H1 (cell line): ENCODE results near the gene SLC24A4. TPM values are rescaled to one million over a fixed set of nuclear protein-coding genes. Genes with fewer than 3 reads are reported as not detected.

Experiments
- CTCF ChIA-PET: fragments of 300-600 bp; sonication (Branson Sonifier 250); formaldehyde crosslinking; loops from one replicate; lab custom pipeline; 2021; ENCODE audit not compliant: partially characterized antibody; lab: Charles Lee
- POLR2A ChIA-PET: fragments of 300-600 bp; sonication (Branson Sonifier 250); formaldehyde crosslinking; loops from one replicate; lab custom pipeline; 2021; ENCODE audit warnings: inconsistent platforms; ENCODE audit not compliant: partially characterized antibody; lab: Charles Lee
- DNase-seq, 2 experiments: peaks; one replicate each; pipeline versions ENCODE4 v3.0.0 to v3.0.0-alpha.2; 2010 to 2022; ENCODE audit warnings: low spot score in 2 of 2, low read depth in 1 of 2, mixed read lengths in 1 of 2
- FAIRE-seq: peaks from 2 replicates; lab custom pipeline; 2011; peaks lifted over from hg19 to GRCh38; lab: Jason Lieb, UNC
- H2AFZ ChIP-seq: 2 replicates; pipeline ENCODE4 v1.8.1; 2012; ENCODE audit warnings: low read length, inconsistent platforms
- H2AK5ac ChIP-seq: 2 replicates; pipeline ENCODE4 v1.6.1; 2013; ENCODE audit warnings: low read depth, low read length
- H2BK120ac ChIP-seq: replicated peaks from 2 replicates; pipeline ENCODE3; 2013; ENCODE audit warnings: low read depth, low read length, inconsistent platforms
- H2BK12ac ChIP-seq: 2 replicates; pipeline ENCODE4 v1.6.1; 2013; ENCODE audit warnings: low read depth, low read length
- H2BK15ac ChIP-seq: 2 replicates; pipeline ENCODE4 v1.6.1; 2013; ENCODE audit warnings: low read length
- H2BK20ac ChIP-seq: 2 replicates; pipeline ENCODE4 v1.6.1; 2013; ENCODE audit warnings: low read length
- H2BK5ac ChIP-seq: 2 replicates; pipeline ENCODE4 v1.6.1; 2013; ENCODE audit warnings: low read depth, low read length
- H3K14ac ChIP-seq: 2 replicates; pipeline ENCODE4 v1.6.1; 2013; ENCODE audit warnings: inconsistent platforms; ENCODE audit not compliant: insufficient read length
- H3K18ac ChIP-seq: 2 replicates; pipeline ENCODE4 v1.6.1; 2013; ENCODE audit warnings: low read length; ENCODE audit errors: extremely low read depth
- H3K23ac ChIP-seq: 2 replicates; pipeline ENCODE4 v1.6.1; 2013; ENCODE audit warnings: inconsistent platforms; ENCODE audit not compliant: insufficient read length
- H3K23me2 ChIP-seq: 2 replicates; pipeline ENCODE4 v1.6.1; 2013; ENCODE audit warnings: low read depth, low read length
- H3K27ac ChIP-seq: 2 replicates; pipeline ENCODE4 v1.6.1; 2011; ENCODE audit warnings: low read depth, low read length, inconsistent platforms
- H3K27me3 ChIP-seq, 4 experiments: replicated peaks in 1 of 4; 1 replicate in 1 of 4; 2 replicates in 3 of 4; pipeline versions ENCODE4 v1.6.1 to v1.8.1; 2011 to 2013; ENCODE audit warnings: low read length in 3 of 4, mild to moderate bottlenecking in 3 of 4, inconsistent platforms in 2 of 4, mixed read lengths in 2 of 4, moderate library complexity in 1 of 4; ENCODE audit not compliant: control insufficient read depth in 3 of 4, insufficient read depth in 3 of 4; ENCODE audit errors: extremely low read depth in 1 of 4
- H3K36me3 ChIP-seq, 4 experiments: 2 replicates each; pipeline versions ENCODE4 v1.6.1 to v1.8.1; 2011 to 2013; ENCODE audit warnings: mild to moderate bottlenecking in 4 of 4, low read length in 3 of 4, moderate library complexity in 2 of 4, control low read depth in 1 of 4, inconsistent platforms in 1 of 4; ENCODE audit not compliant: insufficient read depth in 4 of 4, control insufficient read depth in 2 of 4
- H3K4ac ChIP-seq: replicated peaks from 2 replicates; pipeline ENCODE3; 2013; ENCODE audit warnings: low read length, low read depth, mixed read lengths, inconsistent platforms; ENCODE audit not compliant: insufficient read length
- H3K4me1 ChIP-seq, 4 experiments: replicated peaks in 1 of 4; 1 replicate in 1 of 4; 2 replicates in 3 of 4; pipeline versions ENCODE4 v1.6.1 to v1.8.1; 2011 to 2013; ENCODE audit warnings: low read length in 3 of 4, inconsistent platforms in 2 of 4, mixed read lengths in 1 of 4; ENCODE audit not compliant: insufficient read depth in 4 of 4, control insufficient read depth in 3 of 4
- H3K4me2 ChIP-seq, 2 experiments: 2 replicates each; pipeline versions ENCODE4 v1.6.1 to v1.8.1; 2011 to 2013; ENCODE audit warnings: low read depth in 2 of 2, low read length in 2 of 2, control low read depth in 1 of 2, inconsistent platforms in 1 of 2, mild to moderate bottlenecking in 1 of 2; ENCODE audit not compliant: insufficient read depth in 1 of 2
- H3K4me3 ChIP-seq, 4 experiments: fragments of 200-600, 300-600 bp in 1 of 4; sonication (generic), shearing (Covaris generic), sonication (Bioruptor Twin) in 1 of 4; 2 replicates each; pipeline versions ENCODE4 v1.5.1 to v1.8.1; 2011 to 2016; ENCODE audit warnings: low read length in 4 of 4, low read depth in 3 of 4, control low read depth in 2 of 4, inconsistent platforms in 2 of 4, mild to moderate bottlenecking in 2 of 4, mixed read lengths in 1 of 4, moderate library complexity in 1 of 4; ENCODE audit not compliant: insufficient read depth in 2 of 4; ENCODE audit errors: extremely low read depth in 1 of 4
- H3K56ac ChIP-seq: replicated peaks from 2 replicates; pipeline ENCODE3; 2013; ENCODE audit warnings: low read depth, mild to moderate bottlenecking, mixed read lengths, low read length, inconsistent platforms; ENCODE audit not compliant: insufficient read length
- H3K79me1 ChIP-seq: 2 replicates; pipeline ENCODE4 v1.6.1; 2013; ENCODE audit warnings: low read depth, low read length, control low read depth
- H3K79me2 ChIP-seq, 2 experiments: 2 replicates each; pipeline versions ENCODE4 v1.6.1 to v1.8.1; 2012 to 2013; ENCODE audit warnings: low read length in 2 of 2, mild to moderate bottlenecking in 2 of 2, inconsistent platforms in 1 of 2; ENCODE audit not compliant: insufficient read depth in 2 of 2, control insufficient read depth in 1 of 2
- H3K9ac ChIP-seq, 4 experiments: replicated peaks in 1 of 4; 1 replicate in 1 of 4; 2 replicates in 3 of 4; pipeline versions ENCODE4 v1.6.1 to v1.8.1; 2011 to 2013; ENCODE audit warnings: low read depth in 3 of 4, low read length in 3 of 4, control low read depth in 2 of 4, mild to moderate bottlenecking in 2 of 4, moderate library complexity in 2 of 4, inconsistent platforms in 1 of 4; ENCODE audit errors: extremely low read depth in 1 of 4
- H3K9me3 ChIP-seq, 2 experiments: 2 replicates each; pipeline versions ENCODE4 v1.6.1 to v1.8.1; 2012 to 2013; ENCODE audit warnings: mild to moderate bottlenecking in 2 of 2, moderate library complexity in 2 of 2, control low read depth in 1 of 2, inconsistent platforms in 1 of 2, low read depth in 1 of 2, low read length in 1 of 2, mixed read lengths in 1 of 2; ENCODE audit not compliant: insufficient read depth in 2 of 2
- H4K20me1 ChIP-seq, 2 experiments: replicated peaks in 1 of 2; 2 replicates each; pipeline versions ENCODE3 to v1.8.1; 2011 to 2013; ENCODE audit warnings: inconsistent platforms in 2 of 2, low read length in 2 of 2, mild to moderate bottlenecking in 1 of 2; ENCODE audit not compliant: insufficient read depth in 2 of 2, control insufficient read depth in 1 of 2
- H4K5ac ChIP-seq: 2 replicates; pipeline ENCODE4 v1.6.1; 2013; ENCODE audit warnings: low read length, low read depth, mixed read lengths, inconsistent platforms; ENCODE audit not compliant: insufficient read length
- H4K8ac ChIP-seq: 2 replicates; pipeline ENCODE4 v1.8.0; 2013; ENCODE audit warnings: mild to moderate bottlenecking, moderate library complexity, low read length, inconsistent platforms; ENCODE audit not compliant: insufficient read depth; ENCODE audit errors: extremely low read depth
- H4K91ac ChIP-seq: replicated peaks from 2 replicates; pipeline ENCODE3; 2013; ENCODE audit warnings: low read length, mixed read lengths, inconsistent platforms; ENCODE audit not compliant: insufficient read length
- BACH1 ChIP-seq: IDR thresholded peaks from 2 replicates; pipeline ENCODE4 v1.6.1; 2012; ENCODE audit warnings: low read length, improper control_type of control experiment
- WGBS, 2 experiments: shearing (Covaris generic) in 1 of 2; methylation state at CpG; one replicate each; pipeline versions ENCODE4 v1.1.6 to v1.1.7; 2013 to 2015; ENCODE audit warnings: low lambda C conversion rate in 2 of 2, mixed read lengths in 2 of 2, inconsistent platforms in 1 of 2, low coverage in 1 of 2, missing lambda C conversion rate in 1 of 2; ENCODE audit not compliant: insufficient replicate concordance in 2 of 2, insufficient coverage in 1 of 2, insufficient read length in 1 of 2; ENCODE audit errors: extremely low coverage in 1 of 2, missing lambda C conversion rate in 1 of 2; 5-methylcytosine and 5-hydroxymethylcytosine counted together
- polyA plus RNA-seq, 7 experiments: library from polyadenylated mRNA; depleted of rRNA in 3 of 7; stranded (reverse) in 5 of 7; unstranded in 2 of 7; fragments of >200 nt in 5 of 7; fragments of 200-250 nt in 2 of 7; gene quantifications; 1 replicate in 5 of 7; 2 replicates in 1 of 7; 4 replicates in 1 of 7; pipeline versions ENCODE4 v1.2.1 to v1.2.3, GENCODE V29; 2011 to 2013; ENCODE audit warnings: missing spikeins in 2 of 7, mixed read lengths in 2 of 7
- total RNA-seq: library from RNA; stranded (reverse); fragmentation: NEBNext Ultra II Directional; extraction: Animal tissue kit (Norgen Biotek cat#: 25700); gene quantifications from 2 replicates; pipeline ENCODE4 v1.2.1, GENCODE V29; 2021

The SLC24A4 gene
- total and polyA plus RNA-seq, 2 of the 8 experiments (the other 6 are each of a cell fraction or from before 2014, with no cell fraction given), result 0.27 to 0.89 TPM

- ChIA-PET POLR2A (no interaction called here), CTCF (interaction anchor here (0.9 to 1.7 kb wide), 3 partner anchors 9 to 180 kb away, joined by 3 read pairs; no protein-coding TSS in a partner anchor)
- no peak overlapping the region for H2BK12ac ChIP-seq
- H3K23ac ChIP-seq, result no peak overlapping the region
- no peak overlapping the region for H3K27ac ChIP-seq
- FAIRE-seq, result no peak
- H4K8ac ChIP-seq, result peak overlapping the region; percentile 31; the same call in 1 of the 2 replicates
- H3K36me3 ChIP-seq, result no peaks in the 10 kb centered on the region
- H3K14ac ChIP-seq, result no peak overlapping the region
- DNase-seq, result no peak
- H3K4me2 ChIP-seq, result no peak overlapping the region; a peak in 1 of 4 replicates
- no peak overlapping the region for H4K91ac ChIP-seq
- H3K23me2 ChIP-seq, result no peaks in the 10 kb centered on the region
- no peak overlapping the region for H4K5ac ChIP-seq
- TF ChIP-seq BACH1, result no peak
- no peak overlapping the region for H3K56ac ChIP-seq
- H3K4me1 ChIP-seq, result peaks cover 0 to 7% (median 4%) of the 10 kb centered on the region in 4 experiments; a peak in 5 of 7 replicates
- H3K4me3 ChIP-seq, result no peak overlapping the region
- no peak overlapping the region; the same call in 1 of the 2 replicates for H2AFZ ChIP-seq
- no peak overlapping the region for H2BK15ac ChIP-seq
- H3K4ac ChIP-seq, result no peak overlapping the region
- H3K9me3 ChIP-seq, result no peaks in the 10 kb centered on the region
- H3K9ac ChIP-seq, result no peak overlapping the region; a peak in 1 of 7 replicates
- H2BK20ac ChIP-seq, result no peak overlapping the region
- H2BK120ac ChIP-seq, result no peak overlapping the region
- whole genome bisulfite sequencing, 2 experiments, result 79% methylated on average over 6 of the region's 6 CpGs; no CpG with 5 or more reads in 1 of the 2 experiments
- H3K27me3 ChIP-seq, result peaks cover 0 to 2% (median 0%) of the 10 kb centered on the region in 4 experiments; a peak in 1 of 7 replicates
- H2BK5ac ChIP-seq, result no peak overlapping the region
- H3K79me2 ChIP-seq, result no peaks in the 10 kb centered on the region
- H4K20me1 ChIP-seq, result no peaks in the 10 kb centered on the region
- no peak overlapping the region; the same call in 1 of the 2 replicates for H3K18ac ChIP-seq
- H3K79me1 ChIP-seq, result no peaks in the 10 kb centered on the region
- H2AK5ac ChIP-seq, result no peak overlapping the region
Observed at GRCh38 chr14:92500491-92500941, 177.6 kb downstream of the SLC24A4 start.
